Activated T-cell treated with anti-CD3 and anti-CD28 coated beads, Interleukin-2, amount 50 U/mL, for 24 hours (primary cell): ENCODE measurements around the gene KCNH1.

Experiments
- DNase-seq: peaks from one replicate; pipeline ENCODE4 v3.0.0-alpha.2; 2020
- H3K27ac Mint-ChIP-seq: 2 replicates; pipeline ENCODE4 v1.8.0; 2020; ENCODE audit warnings: mild to moderate bottlenecking, mixed read lengths
- H3K27me3 Mint-ChIP-seq: 2 replicates; pipeline ENCODE4 v1.8.0; 2020; ENCODE audit warnings: mixed read lengths
- H3K36me3 Mint-ChIP-seq: 2 replicates; pipeline ENCODE4 v1.8.0; 2020; ENCODE audit warnings: low read depth, mixed read lengths
- H3K4me1 Mint-ChIP-seq: 2 replicates; pipeline ENCODE4 v1.8.0; 2020; ENCODE audit warnings: low read depth, mixed read lengths
- H3K4me3 Mint-ChIP-seq: 2 replicates; pipeline ENCODE4 v1.8.0; 2020; ENCODE audit warnings: mild to moderate bottlenecking, moderate library complexity, mixed read lengths
- H3K9me3 Mint-ChIP-seq: 2 replicates; pipeline ENCODE4 v1.8.0; 2020; ENCODE audit warnings: mixed read lengths

Gene KCNH1

DNA sequence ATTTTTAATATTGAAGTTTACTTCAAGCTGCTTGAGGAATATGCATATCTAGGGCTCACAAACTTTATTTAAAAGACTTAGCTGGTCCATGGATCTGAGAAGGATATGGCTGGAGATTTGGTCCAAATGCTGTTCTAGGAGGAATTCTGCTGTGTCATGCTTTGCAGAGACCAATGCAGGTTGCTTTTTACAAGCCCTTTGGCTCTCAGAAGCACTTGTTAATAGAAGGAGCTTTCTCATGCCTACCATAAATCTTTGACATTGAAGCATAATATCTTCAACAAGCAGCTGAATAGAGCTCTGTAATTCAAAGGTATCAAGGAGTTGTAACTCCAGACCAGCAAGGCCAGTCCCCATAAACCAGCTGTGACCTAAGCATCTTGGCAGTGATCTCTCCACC lies 506.2 kb downstream of the KCNH1 start:
- Mint-ChIP-seq H3K4me1 (no peaks in the 10 kb centered on the region), H3K4me3 (no peak overlapping the region), H3K27ac (no peak overlapping the region), H3K36me3 (no peaks in the 10 kb centered on the region), H3K9me3 (no peaks in the 10 kb centered on the region), H3K27me3 (no peaks in the 10 kb centered on the region)
- no peak for DNase-seq
